ENCODE measurements around the gene DBNL. TPM values are rescaled to one million over a fixed set of nuclear protein-coding genes. Genes with fewer than 3 reads are reported as not detected.

Gene DBNL
- total RNA-seq, 1 donor from 2014 or later: 94.5 TPM

GRCh38 chr7:44081266-44081748, 36.8 kb downstream of the DBNL start:
- Mint-ChIP-seq H3K4me3 (ENCODE audit: unreplicated experiment) (peak overlapping the region; percentile 85), H3K36me3 (ENCODE audit: unreplicated experiment) (peaks cover 16% of the 10 kb centered on the region), H3K4me1 (ENCODE audit: unreplicated experiment) (peaks cover 46% of the 10 kb centered on the region), H3K27ac (ENCODE audit: unreplicated experiment) (peak overlapping the region; percentile 67), H3K9me3 (ENCODE audit: unreplicated experiment) (no peaks in the 10 kb centered on the region), H3K27me3 (ENCODE audit: unreplicated experiment) (no peaks in the 10 kb centered on the region)
- TF ChIP-seq, protein P1, sequence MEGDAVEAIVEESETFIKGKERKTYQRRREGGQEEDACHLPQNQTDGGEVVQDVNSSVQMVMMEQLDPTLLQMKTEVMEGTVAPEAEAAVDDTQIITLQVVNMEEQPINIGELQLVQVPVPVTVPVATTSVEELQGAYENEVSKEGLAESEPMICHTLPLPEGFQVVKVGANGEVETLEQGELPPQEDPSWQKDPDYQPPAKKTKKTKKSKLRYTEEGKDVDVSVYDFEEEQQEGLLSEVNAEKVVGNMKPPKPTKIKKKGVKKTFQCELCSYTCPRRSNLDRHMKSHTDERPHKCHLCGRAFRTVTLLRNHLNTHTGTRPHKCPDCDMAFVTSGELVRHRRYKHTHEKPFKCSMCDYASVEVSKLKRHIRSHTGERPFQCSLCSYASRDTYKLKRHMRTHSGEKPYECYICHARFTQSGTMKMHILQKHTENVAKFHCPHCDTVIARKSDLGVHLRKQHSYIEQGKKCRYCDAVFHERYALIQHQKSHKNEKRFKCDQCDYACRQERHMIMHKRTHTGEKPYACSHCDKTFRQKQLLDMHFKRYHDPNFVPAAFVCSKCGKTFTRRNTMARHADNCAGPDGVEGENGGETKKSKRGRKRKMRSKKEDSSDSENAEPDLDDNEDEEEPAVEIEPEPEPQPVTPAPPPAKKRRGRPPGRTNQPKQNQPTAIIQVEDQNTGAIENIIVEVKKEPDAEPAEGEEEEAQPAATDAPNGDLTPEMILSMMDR (IDR thresholded peaks at IDR 0.05): no peak
- DNase-seq (ENCODE audit: extremely low spot score, unreplicated experiment): no peak

DNA sequence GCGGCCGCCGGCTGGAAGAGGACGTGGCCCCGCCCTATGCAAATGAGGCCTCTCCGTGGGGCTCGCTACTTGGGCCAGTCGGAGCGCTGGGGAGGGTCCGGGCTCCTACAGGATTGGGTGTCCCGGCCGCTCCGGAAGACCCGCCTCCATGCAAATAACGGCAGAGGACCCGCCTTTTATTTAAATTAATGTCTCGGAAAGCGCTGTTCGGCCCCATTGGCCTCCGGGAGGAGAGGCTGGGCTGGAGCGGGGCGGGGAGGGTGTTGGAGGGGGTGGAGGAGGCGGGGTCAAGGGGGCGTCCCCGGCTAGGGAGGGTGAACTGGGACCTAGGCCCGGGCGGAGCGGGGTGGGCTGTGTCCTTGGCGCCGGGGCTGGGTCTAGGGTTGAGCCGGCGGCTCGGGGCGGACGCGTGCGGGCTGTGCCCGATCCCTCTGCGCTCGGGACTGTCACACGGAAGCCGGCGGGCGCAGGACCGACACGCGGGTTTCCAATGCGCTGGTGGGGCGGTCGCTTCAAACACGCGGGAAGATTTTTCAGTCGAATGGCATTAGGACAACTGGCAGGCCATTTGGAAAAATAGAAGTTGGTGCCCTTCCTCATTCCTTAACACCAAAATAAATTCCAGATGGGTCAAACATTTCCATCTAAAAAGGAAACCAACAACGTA, 38.2 kb downstream of the DBNL start:
- TF ChIP-seq, protein P1 (IDR thresholded peaks at IDR 0.05): no peak

DNA sequence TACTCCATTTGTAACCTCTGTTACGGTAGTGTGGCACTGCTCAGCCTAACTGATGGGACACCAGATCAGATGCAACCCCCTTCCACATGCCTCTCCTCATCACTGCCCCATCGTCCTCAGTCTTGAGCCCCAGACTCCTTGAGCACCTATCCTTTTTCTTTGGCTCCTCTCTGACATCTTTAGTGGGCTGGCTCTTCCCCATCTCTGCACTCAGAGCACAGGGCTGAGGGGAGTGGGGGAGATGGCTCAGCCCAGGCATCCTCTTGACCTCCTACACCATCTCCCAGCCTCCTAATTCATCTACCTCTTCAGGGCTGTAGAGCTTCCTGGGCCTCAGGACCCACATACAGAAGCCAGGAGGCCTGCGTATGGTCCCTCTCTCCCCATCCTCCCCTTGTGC, 39.3 kb downstream of the DBNL start:
- Mint-ChIP-seq H3K27ac (ENCODE audit: unreplicated experiment) (peak overlapping the region; percentile 85), H3K9me3 (ENCODE audit: unreplicated experiment) (no peaks in the 10 kb centered on the region), H3K27me3 (ENCODE audit: unreplicated experiment) (no peaks in the 10 kb centered on the region), H3K36me3 (ENCODE audit: unreplicated experiment) (no peaks in the 10 kb centered on the region), H3K4me1 (ENCODE audit: unreplicated experiment) (peaks cover 69% of the 10 kb centered on the region), H3K4me3 (ENCODE audit: unreplicated experiment) (peak overlapping the region; percentile 55)
- TF ChIP-seq, protein P1 (IDR thresholded peaks at IDR 0.05): no peak
- no peak for DNase-seq (ENCODE audit: extremely low spot score, unreplicated experiment)

More for the DNA sequence above, 38.2 kb downstream of the DBNL start:
- Mint-ChIP-seq H3K4me3 (ENCODE audit: unreplicated experiment) (peak overlapping the region; percentile 70), H3K27ac (ENCODE audit: unreplicated experiment) (peak overlapping the region; percentile 86), H3K9me3 (ENCODE audit: unreplicated experiment) (no peaks in the 10 kb centered on the region), H3K4me1 (ENCODE audit: unreplicated experiment) (peaks cover 60% of the 10 kb centered on the region), H3K27me3 (ENCODE audit: unreplicated experiment) (no peaks in the 10 kb centered on the region), H3K36me3 (ENCODE audit: unreplicated experiment) (peaks cover 10% of the 10 kb centered on the region)
- peak; percentile 99 for DNase-seq (ENCODE audit: extremely low spot score, unreplicated experiment)

- Mint-ChIP-seq H3K27ac (ENCODE audit: unreplicated experiment) (peak overlapping the region; percentile 85), H3K4me1 (ENCODE audit: unreplicated experiment) (peaks cover 78% of the 10 kb centered on the region), H3K4me3 (ENCODE audit: unreplicated experiment) (peak overlapping the region; percentile 55), H3K36me3 (ENCODE audit: unreplicated experiment) (no peaks in the 10 kb centered on the region), H3K9me3 (ENCODE audit: unreplicated experiment) (no peaks in the 10 kb centered on the region), H3K27me3 (ENCODE audit: unreplicated experiment) (no peaks in the 10 kb centered on the region)
- DNase-seq (ENCODE audit: extremely low spot score, unreplicated experiment): no peak
- TF ChIP-seq, protein P1 (IDR thresholded peaks at IDR 0.05): no peak
Measured at GRCh38 chr7:44084701-44085100, 40.2 kb downstream of the DBNL start.

GRCh38 chr7:44085546-44085945, 41.0 kb downstream of the DBNL start:
- Mint-ChIP-seq H3K9me3 (ENCODE audit: unreplicated experiment) (no peaks in the 10 kb centered on the region), H3K36me3 (ENCODE audit: unreplicated experiment) (no peaks in the 10 kb centered on the region), H3K4me3 (ENCODE audit: unreplicated experiment) (no peak overlapping the region), H3K4me1 (ENCODE audit: unreplicated experiment) (peaks cover 82% of the 10 kb centered on the region), H3K27ac (ENCODE audit: unreplicated experiment) (peak overlapping the region; percentile 85), H3K27me3 (ENCODE audit: unreplicated experiment) (no peaks in the 10 kb centered on the region)
- no peak for DNase-seq (ENCODE audit: extremely low spot score, unreplicated experiment)
- TF ChIP-seq, protein P1 (IDR thresholded peaks at IDR 0.05): no peak

Data from osteocyte (in vitro differentiated cells).